ENCODE data around the gene OTX2. TPM values are rescaled to one million over a fixed set of nuclear protein-coding genes. Genes with fewer than 3 reads are reported as not detected.

OTX2 gene
- total RNA-seq, 4 donors from 2014 or later = not detected

GRCh38 chr14:56805992-56806727 lies 4.1 kb downstream of the OTX2 start:
- Histone ChIP-seq H3K4me1 (peaks cover 0 to 24% (median 6%) of the 10 kb centered on the region in 3 donors), H3K36me3 (no peaks in the 10 kb centered on the region), H3K27me3 (peaks cover 24 to 100% (median 58%) of the 10 kb centered on the region in 4 donors), H3K27ac (no peak overlapping the region), H3K4me3 (no peak overlapping the region), H3K9me3 (peaks cover 0 to 5% (median 0%) of the 10 kb centered on the region in 3 donors)
- TF ChIP-seq CTCF (IDR thresholded peaks at IDR 0.05) = no peak
- no peak for TF ChIP-seq POLR2A (IDR thresholded peaks at IDR 0.05)
- WGBS, 2 donors = 10 to 16% methylated on average over 9 of the region's 9 CpGs
- intact Hi-C loops (cut with DNase I) = no loop called here
- no peak for DNase-seq

DNA sequence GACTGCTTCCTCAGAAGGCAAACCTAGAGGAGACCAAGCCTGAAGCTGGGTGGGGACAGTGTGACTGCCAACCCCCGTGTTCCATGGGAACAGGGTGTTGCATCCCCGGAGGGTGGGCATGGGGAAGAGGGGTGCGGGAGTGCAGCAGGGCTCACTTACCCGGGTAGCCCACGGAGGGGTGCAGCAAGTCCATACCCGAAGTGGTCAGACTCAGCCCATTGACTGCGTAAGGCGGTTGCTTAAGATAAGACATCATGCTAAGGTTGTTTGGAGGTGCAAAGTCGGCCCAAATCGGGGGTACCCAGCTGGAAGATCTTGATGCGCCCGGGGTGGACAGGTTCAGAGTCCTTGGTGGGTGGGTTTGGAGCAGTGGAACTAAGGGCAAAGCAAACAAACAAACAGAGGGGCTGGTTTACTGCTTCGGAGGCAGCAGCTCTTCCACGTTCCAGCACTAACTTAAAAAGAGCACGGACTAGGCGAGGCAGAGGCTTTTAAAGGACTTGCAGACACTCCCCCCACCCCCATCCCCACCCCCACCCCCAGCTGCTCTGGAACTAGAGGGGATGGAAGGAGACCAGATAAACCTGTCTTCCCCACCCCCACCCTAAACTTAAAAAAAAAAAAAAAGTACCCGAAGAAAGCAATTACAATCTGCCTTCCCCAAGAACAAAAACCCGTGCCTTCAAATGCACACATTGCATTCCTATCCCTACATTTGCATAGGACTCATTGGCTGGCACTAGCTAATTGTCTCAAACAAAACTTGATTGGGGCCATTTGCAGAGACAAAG lies 4.9 kb downstream of the OTX2 start:
- TF ChIP-seq POLR2A (IDR thresholded peaks at IDR 0.05) = no peak
- TF ChIP-seq CTCF (IDR thresholded peaks at IDR 0.05) = no peak
- WGBS, 2 donors = 5 to 14% methylated on average over 6 to 12 of the region's 18 CpGs

GRCh38 chr14:56803816-56804535 lies 6.3 kb downstream of the OTX2 start:
- 11 to 27% methylated on average over 8 to 11 of the region's 29 CpGs for WGBS, 2 donors
- Histone ChIP-seq H3K4me1 (peaks cover 0 to 16% (median 2%) of the 10 kb centered on the region in 3 donors), H3K9me3 (no peaks in the 10 kb centered on the region), H3K27me3 (peaks cover 18 to 100% (median 47%) of the 10 kb centered on the region in 4 donors), H3K4me3 (no peak overlapping the region), H3K27ac (no peak overlapping the region), H3K36me3 (no peaks in the 10 kb centered on the region)
- intact Hi-C loops (cut with DNase I) = no loop called here
- TF ChIP-seq CTCF (IDR thresholded peaks at IDR 0.05) (no peak), POLR2A (IDR thresholded peaks at IDR 0.05) (no peak)
- DNase-seq = no peak

More for the DNA sequence above, 4.9 kb downstream of the OTX2 start:
- H3K4me3 ChIP-seq = no peak overlapping the region
- peaks cover 0 to 24% (median 6%) of the 10 kb centered on the region in 3 donors for H3K4me1 ChIP-seq
- no peak for DNase-seq
- intact Hi-C loops (cut with DNase I) = no loop called here
- H3K9me3 ChIP-seq = peaks cover 0 to 5% (median 0%) of the 10 kb centered on the region in 3 donors
- no peaks in the 10 kb centered on the region for H3K36me3 ChIP-seq
- H3K27me3 ChIP-seq = peaks cover 24 to 100% (median 50%) of the 10 kb centered on the region in 4 donors
- no peak overlapping the region for H3K27ac ChIP-seq

DNA sequence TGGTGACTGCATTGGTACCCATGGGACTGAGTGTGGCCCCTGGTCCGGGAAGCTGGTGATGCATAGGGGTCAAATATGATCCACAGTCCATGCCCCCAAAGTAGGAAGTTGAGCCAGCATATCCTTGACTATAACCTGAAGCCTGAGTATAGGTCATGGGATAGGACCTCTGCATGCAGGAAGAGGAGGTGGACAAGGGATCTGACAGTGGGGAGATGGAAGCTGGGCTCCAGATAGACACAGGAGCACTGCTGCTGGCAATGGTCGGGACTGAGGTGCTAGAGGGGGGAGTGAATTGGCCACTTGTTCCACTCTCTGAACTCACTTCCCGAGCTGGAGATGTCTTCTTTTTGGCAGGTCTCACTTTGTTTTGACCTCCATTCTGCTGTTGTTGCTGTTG lies 8.4 kb downstream of the OTX2 start:
- Histone ChIP-seq H3K27ac (no peak overlapping the region), H3K27me3 (peaks cover 23 to 100% (median 48%) of the 10 kb centered on the region in 4 donors), H3K4me3 (no peak overlapping the region), H3K9me3 (no peaks in the 10 kb centered on the region), H3K4me1 (peaks cover 9 to 17% (median 9%) of the 10 kb centered on the region in 3 donors), H3K36me3 (no peaks in the 10 kb centered on the region)
- no peak for DNase-seq
- no peak for TF ChIP-seq CTCF (IDR thresholded peaks at IDR 0.05)
- no peak for TF ChIP-seq POLR2A (IDR thresholded peaks at IDR 0.05)
- intact Hi-C loops (cut with DNase I) = no loop called here
- 32 to 52% methylated on average over 2 to 3 of the region's 3 CpGs for WGBS, 2 donors

All from esophagus squamous epithelium (tissue), 5 donors.